GM12865 (cell line): ENCODE data around the gene ANK2.

Experiments
- DNase-seq: peaks from one replicate; pipeline ENCODE4 v3.0.0; 2010; ENCODE audit warnings: low read depth
- H3K4me3 ChIP-seq: 2 replicates; pipeline ENCODE4 v1.5.1; 2011; ENCODE audit warnings: mild to moderate bottlenecking, low read depth, low read length, control low read depth
- TF ChIP-seq, protein P1 (sequence below): IDR thresholded peaks from 2 replicates; pipeline ENCODE4 v1.5.1; 2011; ENCODE audit warnings: low read length, control low read depth, low read depth, inconsistent platforms; ENCODE audit not compliant: insufficient read depth; ENCODE audit errors: missing control alignments

Gene ANK2

DNA sequence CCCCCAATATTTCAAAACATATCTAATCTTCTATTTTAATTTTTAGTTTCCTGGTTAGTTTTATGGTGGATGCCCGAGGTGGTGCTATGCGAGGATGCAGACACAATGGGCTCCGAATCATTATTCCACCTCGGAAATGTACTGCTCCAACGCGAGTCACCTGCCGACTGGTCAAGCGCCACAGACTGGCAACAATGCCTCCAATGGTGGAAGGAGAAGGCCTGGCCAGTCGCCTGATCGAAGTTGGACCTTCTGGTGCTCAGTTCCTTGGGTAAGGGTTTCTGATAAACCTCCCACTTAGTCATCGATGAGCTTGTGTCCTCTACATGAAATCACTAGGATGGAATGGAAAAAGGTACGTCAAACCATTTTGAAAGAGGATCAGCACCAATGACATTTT lies 280.7 kb downstream of the ANK2 start:
- no peak overlapping the region for H3K4me3 ChIP-seq
- DNase-seq = no peak
- TF ChIP-seq, protein P1, sequence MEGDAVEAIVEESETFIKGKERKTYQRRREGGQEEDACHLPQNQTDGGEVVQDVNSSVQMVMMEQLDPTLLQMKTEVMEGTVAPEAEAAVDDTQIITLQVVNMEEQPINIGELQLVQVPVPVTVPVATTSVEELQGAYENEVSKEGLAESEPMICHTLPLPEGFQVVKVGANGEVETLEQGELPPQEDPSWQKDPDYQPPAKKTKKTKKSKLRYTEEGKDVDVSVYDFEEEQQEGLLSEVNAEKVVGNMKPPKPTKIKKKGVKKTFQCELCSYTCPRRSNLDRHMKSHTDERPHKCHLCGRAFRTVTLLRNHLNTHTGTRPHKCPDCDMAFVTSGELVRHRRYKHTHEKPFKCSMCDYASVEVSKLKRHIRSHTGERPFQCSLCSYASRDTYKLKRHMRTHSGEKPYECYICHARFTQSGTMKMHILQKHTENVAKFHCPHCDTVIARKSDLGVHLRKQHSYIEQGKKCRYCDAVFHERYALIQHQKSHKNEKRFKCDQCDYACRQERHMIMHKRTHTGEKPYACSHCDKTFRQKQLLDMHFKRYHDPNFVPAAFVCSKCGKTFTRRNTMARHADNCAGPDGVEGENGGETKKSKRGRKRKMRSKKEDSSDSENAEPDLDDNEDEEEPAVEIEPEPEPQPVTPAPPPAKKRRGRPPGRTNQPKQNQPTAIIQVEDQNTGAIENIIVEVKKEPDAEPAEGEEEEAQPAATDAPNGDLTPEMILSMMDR = no peak

DNA sequence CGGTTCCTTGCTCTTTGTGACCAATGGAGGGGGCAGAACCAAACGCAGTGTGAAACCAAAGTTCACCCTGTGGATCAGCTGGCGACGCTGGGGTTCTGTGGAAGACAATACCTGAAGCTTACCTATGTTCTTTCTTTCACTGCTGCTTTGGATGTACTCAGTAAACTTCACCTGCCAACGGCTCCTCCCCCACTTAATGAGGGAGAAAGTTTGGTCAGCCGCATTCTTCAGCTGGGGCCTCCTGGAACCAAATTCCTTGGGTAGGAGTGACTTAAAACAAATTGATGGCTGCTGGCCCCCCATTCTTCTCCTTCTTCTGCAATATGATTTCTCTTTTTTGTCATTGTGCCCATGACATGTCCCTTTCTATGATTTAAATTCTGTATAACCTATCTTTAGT lies 282.4 kb downstream of the ANK2 start:
- TF ChIP-seq, protein P1 = no peak
- DNase-seq = no peak
- H3K4me3 ChIP-seq = no peak overlapping the region

DNA sequence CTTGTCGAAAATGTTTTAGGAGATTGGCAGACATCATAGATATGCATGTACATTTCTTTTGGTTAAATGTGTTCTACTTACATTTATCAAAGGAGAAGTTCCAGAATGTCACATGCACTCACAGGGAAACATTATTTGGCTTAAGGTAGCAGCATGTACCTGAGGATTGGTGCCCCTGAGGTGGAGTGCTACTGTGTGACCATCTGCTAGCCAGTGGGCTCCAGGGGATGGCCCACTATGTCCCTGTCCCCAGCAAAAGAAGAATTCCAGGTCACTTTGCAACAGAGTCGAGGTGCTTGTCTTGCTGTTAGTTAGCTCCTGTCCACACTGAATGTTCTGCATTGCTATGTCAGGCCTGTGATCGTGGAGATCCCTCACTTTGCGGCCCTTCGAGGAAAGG lies 283.2 kb downstream of the ANK2 start:
- TF ChIP-seq, protein P1 = no peak
- no peak for DNase-seq
- H3K4me3 ChIP-seq = no peak overlapping the region

DNA sequence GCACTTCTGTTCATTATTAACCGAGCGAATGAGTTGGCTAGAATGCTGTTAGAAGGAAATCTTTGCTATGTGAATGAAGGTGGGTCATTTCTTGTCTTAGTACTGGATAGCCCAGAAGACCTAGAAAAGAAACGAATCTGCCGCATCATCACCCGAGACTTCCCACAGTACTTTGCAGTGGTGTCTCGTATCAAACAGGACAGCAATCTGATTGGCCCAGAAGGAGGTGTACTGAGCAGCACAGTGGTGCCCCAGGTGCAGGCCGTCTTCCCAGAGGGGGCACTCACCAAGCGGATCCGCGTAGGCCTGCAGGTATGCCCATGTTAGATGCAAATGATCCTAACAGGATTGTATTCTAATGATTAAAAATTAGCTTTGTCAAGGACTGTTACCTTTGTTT lies 286.3 kb downstream of the ANK2 start:
- TF ChIP-seq, protein P1 = no peak
- DNase-seq = no peak
- no peak overlapping the region for H3K4me3 ChIP-seq

DNA sequence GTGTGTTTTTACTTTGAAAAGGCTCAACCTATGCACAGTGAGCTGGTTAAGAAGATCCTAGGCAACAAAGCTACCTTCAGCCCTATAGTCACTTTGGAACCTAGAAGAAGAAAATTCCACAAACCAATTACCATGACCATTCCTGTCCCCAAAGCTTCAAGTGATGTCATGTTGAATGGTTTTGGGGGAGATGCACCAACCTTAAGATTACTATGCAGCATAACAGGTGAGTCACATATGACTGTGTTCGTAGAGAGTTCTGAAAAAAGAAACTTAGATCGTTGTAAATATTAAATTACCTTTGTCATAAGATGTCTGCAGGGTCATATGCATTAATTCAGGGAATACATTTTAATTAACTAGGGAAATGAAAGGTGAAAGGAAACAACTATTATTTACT lies 287.1 kb downstream of the ANK2 start:
- TF ChIP-seq, protein P1 = no peak
- H3K4me3 ChIP-seq = no peak overlapping the region
- DNase-seq = no peak

DNA sequence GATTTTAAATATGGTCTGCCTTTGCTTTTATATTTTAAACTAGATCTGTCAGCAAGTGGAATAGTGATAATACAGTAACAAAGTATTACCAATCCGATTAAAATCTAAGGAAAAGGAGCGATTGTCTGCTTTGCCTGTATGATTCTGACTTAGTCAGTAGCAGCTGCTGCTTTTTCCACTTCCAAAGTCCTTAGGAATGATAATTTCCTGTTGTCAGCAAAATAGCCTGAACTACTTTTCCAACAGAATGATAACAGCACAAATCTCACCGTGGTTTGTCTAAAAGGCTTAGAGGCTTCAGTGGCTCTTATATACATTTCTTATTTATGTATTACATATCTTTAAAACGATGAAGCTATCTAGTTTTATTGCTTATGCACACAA lies 290.0 kb downstream of the ANK2 start:
- H3K4me3 ChIP-seq = no peak overlapping the region
- no peak for DNase-seq
- TF ChIP-seq, protein P1 = no peak

DNA sequence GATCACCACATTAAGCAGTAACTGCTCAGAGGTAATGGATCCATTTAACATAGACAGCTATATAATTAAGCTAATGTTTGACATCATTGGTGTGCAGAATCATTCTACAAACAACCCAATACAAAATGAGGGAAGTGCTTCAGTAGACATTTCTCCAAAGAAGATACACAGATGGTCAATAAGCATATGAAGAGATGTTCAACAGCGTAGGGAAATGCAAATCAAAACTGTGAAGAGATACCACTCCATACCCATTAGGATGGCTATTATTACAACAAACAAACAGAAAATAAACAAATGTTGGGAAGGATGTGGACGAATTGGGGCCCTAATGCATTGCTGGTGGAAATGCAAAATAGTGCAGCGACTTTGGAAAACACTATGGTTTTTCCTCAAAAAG lies 294.6 kb downstream of the ANK2 start:
- TF ChIP-seq, protein P1 = no peak
- DNase-seq = no peak
- no peak overlapping the region for H3K4me3 ChIP-seq
